HS-27A (cell line): Measurements from ENCODE around the gene APOBEC3C.
"Not testable (repeated sequence)": the region's sequence is repeated elsewhere in the genome, so short reads cannot be mapped to it uniquely, and the experiment has no call there.

Experiments used
- DNase-seq: peaks from one replicate; pipeline ENCODE4 v3.0.0-alpha.2; 2012; ENCODE audit warnings: low read depth, missing footprints

Gene APOBEC3C

GRCh38 chr22:38981992-38982927, 31.8 kb upstream of the APOBEC3C start, which contains the start of gene APOBEC3B:
APOBEC3B (plus strand) TSS chr22:38982347; CDS start chr22:38982454, 107 bp downstream.
- peak; percentile 80 for DNase-seq

GRCh38 chr22:38984224-38984623, 29.8 kb upstream of the APOBEC3C start:
- DNase-seq = no peak

GRCh38 chr22:38984784-38985757, 29.0 kb upstream of the APOBEC3C start:
- DNase-seq = not testable (repeated sequence)

- DNase-seq = no peak
Observed at GRCh38 chr22:38986629-38987028, 27.4 kb upstream of the APOBEC3C start.

- DNase-seq = no peak
Observed at GRCh38 chr22:38987171-38987895, 26.7 kb upstream of the APOBEC3C start.

GRCh38 chr22:38989466-38989865, 24.6 kb upstream of the APOBEC3C start:
- DNase-seq = no peak

- not testable (repeated sequence) for DNase-seq
Observed at GRCh38 chr22:38992871-38993371, 21.1 kb upstream of the APOBEC3C start.

- DNase-seq = no peak
Observed at GRCh38 chr22:38996105-38996504, 18.0 kb upstream of the APOBEC3C start.

GRCh38 chr22:38997518-38997917, 16.5 kb upstream of the APOBEC3C start:
- DNase-seq = no peak

- DNase-seq = peak; percentile 51
Observed at GRCh38 chr22:39003165-39003638, 10.9 kb upstream of the APOBEC3C start.

- no peak for DNase-seq
Observed at GRCh38 chr22:39007177-39007576, 6.9 kb upstream of the APOBEC3C start.

GRCh38 chr22:39008271-39008850, 5.7 kb upstream of the APOBEC3C start:
- DNase-seq = not testable (repeated sequence)

GRCh38 chr22:39010946-39011345, 3.1 kb upstream of the APOBEC3C start:
- no peak for DNase-seq

GRCh38 chr22:39012533-39013511, 1.2 kb upstream of the APOBEC3C start:
- no peak for DNase-seq

- DNase-seq = not testable (repeated sequence)
Observed at GRCh38 chr22:39013561-39013941, 506 bp upstream of the APOBEC3C start.

- DNase-seq = not testable (repeated sequence)
Observed at GRCh38 chr22:39014723-39015121, 665 bp downstream of the APOBEC3C start.

- DNase-seq = no peak
Observed at GRCh38 chr22:39016592-39016991, 2.5 kb downstream of the APOBEC3C start.

- DNase-seq = no peak
Observed at GRCh38 chr22:39017596-39018365, 3.7 kb downstream of the APOBEC3C start.
